ENCODE data around the gene CYP4X1. TPM values are rescaled to one million over a fixed set of nuclear protein-coding genes. Genes with fewer than 3 reads are reported as not detected.
"Not testable (repeated sequence)": the region's sequence is repeated elsewhere in the genome, so short reads cannot be mapped to it uniquely, and the experiment has no call there.

CYP4X1 gene
- total and polyA plus RNA-seq, 5 donors: 3.2 to 8.7 (median 4.1) TPM

DNA sequence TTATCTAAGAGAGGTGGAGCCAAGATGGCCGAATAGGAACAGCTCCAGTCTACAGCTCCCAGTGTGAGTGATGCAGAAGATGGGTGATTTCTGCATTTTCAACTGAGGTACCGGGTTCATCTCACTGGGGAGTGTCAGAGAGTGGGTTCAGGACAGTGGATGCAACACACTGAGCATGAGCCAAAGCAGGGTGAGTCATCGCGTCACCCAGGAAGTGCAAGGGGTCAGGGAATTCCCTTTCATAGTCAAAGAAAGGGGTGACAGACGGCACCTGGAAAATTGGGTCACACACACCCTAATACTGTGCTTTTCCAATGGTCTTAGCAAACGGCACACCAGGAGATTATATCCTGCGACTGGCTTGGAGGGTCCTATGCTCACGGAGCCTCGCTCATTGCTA, 17.0 kb upstream of the CYP4X1 start:
- H3K27me3 ChIP-seq (ENCODE audit: control insufficient read depth, insufficient read depth); H3K9me3 ChIP-seq (ENCODE audit: control insufficient read depth, low read length); H3K4me1 ChIP-seq (ENCODE audit: control insufficient read depth, insufficient read depth, low read length); ATAC-seq; H3K4me3 ChIP-seq (ENCODE audit: low read length); DNase-seq; intact Hi-C loops (cut with DNase I); H3K27ac ChIP-seq (ENCODE audit: low read length): not testable (repeated sequence)
- WGBS: 91% methylated on average over 9 of the region's 9 CpGs

DNA sequence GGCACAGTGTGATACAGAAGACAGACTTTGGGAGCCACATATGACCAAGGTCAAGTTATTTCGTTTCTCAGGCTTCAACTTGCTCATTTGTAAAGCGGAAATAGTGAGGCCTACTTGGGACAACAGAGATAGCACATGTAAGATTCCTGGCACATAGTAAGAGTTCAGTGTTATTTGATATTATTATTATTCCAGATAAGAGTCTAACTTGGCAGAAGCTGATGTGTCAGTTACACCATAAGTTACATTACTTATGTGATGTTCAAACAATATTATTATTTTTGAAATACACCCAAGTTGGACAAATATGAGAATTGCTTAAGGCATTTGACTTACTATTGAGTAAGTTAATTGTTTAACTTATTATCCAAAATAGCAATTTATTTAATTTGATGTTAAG, 10.2 kb upstream of the CYP4X1 start:
- no peak for DNase-seq
- peak; percentile 77 to 88 for ATAC-seq
- H3K27ac ChIP-seq (ENCODE audit: low read length): peak overlapping the region; percentile 45
- WGBS: 39% methylated on average over 2 of the region's 2 CpGs
- intact Hi-C loops (cut with DNase I): no loop called here
- H3K4me3 ChIP-seq (ENCODE audit: low read length): no peak overlapping the region
- no peaks in the 10 kb centered on the region for H3K27me3 ChIP-seq (ENCODE audit: control insufficient read depth, insufficient read depth)
- no peaks in the 10 kb centered on the region for H3K9me3 ChIP-seq (ENCODE audit: control insufficient read depth, low read length)
- H3K4me1 ChIP-seq (ENCODE audit: control insufficient read depth, insufficient read depth, low read length): no peaks in the 10 kb centered on the region

DNA sequence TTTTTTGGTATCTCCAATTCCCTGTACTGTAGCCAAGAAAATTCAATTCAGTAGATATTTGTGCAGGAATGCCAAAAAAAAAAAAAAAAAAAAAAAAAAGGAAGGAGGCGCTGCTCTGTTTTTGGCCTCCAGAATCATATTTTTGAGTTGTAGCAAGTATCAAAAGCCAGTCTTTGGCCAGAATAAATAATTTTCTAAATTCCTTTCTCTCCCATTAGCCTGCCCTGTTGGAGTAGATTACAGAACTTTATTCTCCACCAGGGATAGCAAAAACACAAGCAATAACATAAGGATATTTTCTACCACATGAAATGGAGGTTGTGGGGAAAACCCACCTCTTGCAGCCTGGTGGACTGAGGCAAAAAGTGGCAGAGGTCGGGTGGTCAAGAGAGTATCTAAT, 2.4 kb upstream of the CYP4X1 start:
- Histone ChIP-seq H3K4me3 (ENCODE audit: low read length) (no peak overlapping the region), H3K4me1 (ENCODE audit: control insufficient read depth, insufficient read depth, low read length) (no peaks in the 10 kb centered on the region), H3K9me3 (ENCODE audit: control insufficient read depth, low read length) (no peaks in the 10 kb centered on the region), H3K27me3 (ENCODE audit: control insufficient read depth, insufficient read depth) (no peaks in the 10 kb centered on the region), H3K27ac (ENCODE audit: low read length) (peak overlapping the region; percentile 14)
- 56% methylated on average over 2 of the region's 2 CpGs for WGBS
- DNase-seq: no peak
- ATAC-seq: peak; percentile 37 to 65
- intact Hi-C loops (cut with DNase I): no loop called here

DNA sequence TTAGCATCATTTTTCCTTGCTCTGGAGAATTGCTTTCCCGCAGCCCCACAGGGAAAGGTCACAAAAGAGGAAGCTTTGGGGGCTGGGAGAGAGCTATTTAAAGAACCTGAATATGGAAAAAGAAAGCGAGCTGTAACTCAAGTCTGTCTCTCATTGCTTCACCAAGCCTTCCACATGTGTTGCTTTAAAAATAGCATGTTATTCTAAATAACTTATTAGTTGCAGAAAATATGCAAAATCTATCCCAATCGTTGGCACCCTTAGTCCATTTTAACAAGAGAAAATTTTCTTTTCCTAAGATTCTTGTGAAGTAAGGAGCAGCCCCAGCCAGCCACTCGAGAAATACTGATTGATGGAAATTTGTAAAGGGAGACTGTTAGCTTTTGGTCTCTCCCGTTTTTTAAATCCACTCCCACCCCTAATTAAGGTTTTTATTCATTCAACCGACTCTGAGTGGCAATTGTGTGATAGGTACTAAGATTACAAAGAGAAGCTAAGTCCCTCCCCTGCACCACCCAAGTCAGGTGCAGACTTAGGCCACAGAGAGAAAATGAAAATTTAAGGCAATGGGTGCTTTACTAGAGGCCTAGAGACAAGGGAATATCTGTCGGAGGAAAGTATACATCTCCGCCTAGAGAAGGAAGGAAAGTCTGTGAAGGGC, 802 bp downstream of the CYP4X1 start:
- ATAC-seq: no peak
- H3K4me1 ChIP-seq (ENCODE audit: control insufficient read depth, insufficient read depth, low read length): no peaks in the 10 kb centered on the region
- intact Hi-C loops (cut with DNase I): no loop called here
- no peak for DNase-seq
- H3K4me3 ChIP-seq (ENCODE audit: low read length): peak overlapping the region; percentile 18
- WGBS: 25% methylated on average over 8 of the region's 8 CpGs
- H3K27ac ChIP-seq (ENCODE audit: low read length): no peak overlapping the region
- H3K27me3 ChIP-seq (ENCODE audit: control insufficient read depth, insufficient read depth): no peaks in the 10 kb centered on the region
- no peaks in the 10 kb centered on the region for H3K9me3 ChIP-seq (ENCODE audit: control insufficient read depth, low read length)

DNA sequence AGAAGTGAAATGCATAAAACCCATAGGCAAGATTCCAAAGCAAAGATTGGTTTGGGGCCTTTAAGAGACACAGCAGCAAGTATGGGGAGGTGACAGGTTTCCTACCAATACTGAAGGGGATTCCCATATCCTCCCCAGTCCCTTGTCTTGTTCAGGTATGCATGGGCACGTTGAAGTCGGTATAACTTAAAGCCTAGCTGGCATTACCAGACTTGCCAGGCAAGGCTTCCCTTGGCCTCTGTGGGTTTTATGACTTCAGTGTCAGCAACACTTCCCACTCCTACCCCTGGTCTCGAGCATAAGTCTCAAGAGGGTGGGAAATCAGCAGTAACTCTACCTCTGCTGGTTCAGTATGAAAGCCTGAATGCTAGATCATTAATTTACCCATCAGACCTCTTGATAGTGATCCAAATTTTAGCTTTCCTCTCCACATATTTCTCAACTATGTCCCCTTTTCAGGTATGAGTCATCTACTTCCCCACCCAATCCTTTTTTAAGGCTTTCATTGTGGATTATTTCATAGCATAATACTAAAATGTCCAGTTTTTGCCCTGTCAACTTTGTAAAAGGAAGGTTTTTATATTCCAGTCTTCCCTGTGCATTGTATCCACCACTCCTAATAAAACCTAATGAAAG, 6.8 kb downstream of the CYP4X1 start:
- ATAC-seq (peak; percentile 40 to 66), DNase-seq (no peak)
- H3K9me3 ChIP-seq (ENCODE audit: control insufficient read depth, low read length): no peaks in the 10 kb centered on the region
- H3K27ac ChIP-seq (ENCODE audit: low read length): peak overlapping the region; percentile 84
- peaks cover 8% of the 10 kb centered on the region for H3K4me1 ChIP-seq (ENCODE audit: control insufficient read depth, insufficient read depth, low read length)
- WGBS: 46% methylated on average over 3 of the region's 3 CpGs
- intact Hi-C loops (cut with DNase I): no loop called here
- H3K27me3 ChIP-seq (ENCODE audit: control insufficient read depth, insufficient read depth): no peaks in the 10 kb centered on the region
- no peak overlapping the region for H3K4me3 ChIP-seq (ENCODE audit: low read length)

DNA sequence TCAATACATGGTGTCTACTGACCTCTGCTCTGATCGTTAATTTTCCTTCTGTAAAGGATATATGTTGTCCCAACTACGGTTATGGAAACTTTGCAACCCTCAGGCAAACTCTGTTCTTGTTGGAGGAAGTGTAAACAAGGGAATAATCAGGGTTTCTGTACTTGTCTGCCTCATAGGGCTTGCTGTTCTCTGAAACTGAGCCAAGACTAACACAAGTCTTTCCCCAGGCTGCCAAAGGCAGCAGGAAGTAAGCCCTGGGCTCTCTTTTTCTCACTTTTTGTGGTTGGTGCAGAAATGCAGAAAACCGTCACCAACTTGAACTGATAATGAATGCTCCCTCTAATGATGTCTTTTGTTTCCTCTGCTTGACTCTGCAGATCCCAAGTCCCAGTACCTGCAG, 7.6 kb downstream of the CYP4X1 start:
- peak overlapping the region; percentile 84 for H3K27ac ChIP-seq (ENCODE audit: low read length)
- intact Hi-C loops (cut with DNase I): no loop called here
- H3K9me3 ChIP-seq (ENCODE audit: control insufficient read depth, low read length): no peaks in the 10 kb centered on the region
- no peak overlapping the region for H3K4me3 ChIP-seq (ENCODE audit: low read length)
- DNase-seq (peak in 2 of 3 donors; percentile 27 to 47), ATAC-seq (peak; percentile 93 to 95)
- WGBS: 16% methylated on average over 3 of the region's 3 CpGs
- no peaks in the 10 kb centered on the region for H3K27me3 ChIP-seq (ENCODE audit: control insufficient read depth, insufficient read depth)
- peaks cover 8% of the 10 kb centered on the region for H3K4me1 ChIP-seq (ENCODE audit: control insufficient read depth, insufficient read depth, low read length)

DNA sequence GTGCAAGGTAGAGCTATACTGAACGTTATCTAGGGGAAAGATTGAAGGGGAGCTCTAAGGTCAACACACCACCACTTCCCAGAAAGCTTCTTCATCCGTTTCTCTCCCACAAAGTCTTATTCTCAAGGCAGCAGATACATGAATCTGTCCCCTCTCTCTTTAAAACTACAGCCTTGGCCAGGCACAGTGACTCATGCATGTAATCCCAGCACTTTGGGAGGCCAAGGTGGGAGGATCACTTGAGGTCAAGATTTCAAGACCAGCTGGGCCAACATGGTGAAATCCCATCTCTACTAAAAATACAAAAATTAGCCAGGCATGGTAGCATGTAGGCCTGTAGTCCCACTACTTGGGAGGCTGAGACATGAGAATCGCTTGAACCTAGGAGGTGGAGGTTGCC, 8.1 kb downstream of the CYP4X1 start:
- Histone ChIP-seq H3K9me3 (ENCODE audit: control insufficient read depth, low read length) (no peaks in the 10 kb centered on the region), H3K4me3 (ENCODE audit: low read length) (no peak overlapping the region), H3K4me1 (ENCODE audit: control insufficient read depth, insufficient read depth, low read length) (peaks cover 8% of the 10 kb centered on the region), H3K27me3 (ENCODE audit: control insufficient read depth, insufficient read depth) (no peaks in the 10 kb centered on the region), H3K27ac (ENCODE audit: low read length) (peak overlapping the region; percentile 52)
- 54% methylated on average over 3 of the region's 3 CpGs for WGBS
- intact Hi-C loops (cut with DNase I): no loop called here
- DNase-seq (peak; percentile 33 to 63 (median 43)), ATAC-seq (peak; percentile 46 to 61)

DNA sequence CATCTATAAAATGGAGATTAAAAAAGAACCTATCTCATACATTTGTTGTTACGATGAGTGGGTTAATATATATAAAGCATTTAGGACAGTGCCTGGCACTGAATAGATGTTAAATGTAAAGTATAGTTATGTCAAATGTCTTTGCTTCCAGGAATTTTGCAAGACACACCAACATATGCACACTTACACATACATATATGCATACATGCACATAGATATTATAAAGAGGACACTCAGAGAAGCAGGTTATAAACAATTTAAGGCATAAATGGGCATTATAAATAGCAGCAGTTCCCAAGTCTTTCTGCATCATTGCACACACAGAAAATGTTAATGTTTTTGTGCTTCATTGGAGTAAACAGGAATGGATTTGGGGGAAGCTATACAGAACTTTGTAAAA, 13.3 kb downstream of the CYP4X1 start:
- ATAC-seq: no peak
- intact Hi-C loops (cut with DNase I): no loop called here

DNA sequence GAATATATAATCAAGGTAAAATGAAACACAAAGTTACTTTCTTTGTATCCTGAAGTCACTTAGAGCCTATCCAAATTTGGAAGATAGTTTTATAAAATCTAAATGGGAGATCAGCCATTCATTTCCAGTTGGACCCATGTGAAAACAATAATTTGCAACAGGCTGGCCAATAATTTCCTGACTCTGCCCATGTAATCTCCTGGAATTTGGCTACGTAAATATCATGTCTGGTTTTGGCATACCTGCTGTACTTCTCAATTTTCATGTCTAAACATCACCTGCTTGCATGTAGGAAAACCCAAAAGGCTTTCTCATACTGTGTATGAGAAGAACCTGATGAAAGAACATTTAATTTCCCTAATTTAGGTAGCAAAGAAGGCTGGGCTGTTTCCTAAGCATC, 35.9 kb downstream of the CYP4X1 start:
- DNase-seq: no peak
- H3K27me3 ChIP-seq (ENCODE audit: control insufficient read depth, insufficient read depth): no peaks in the 10 kb centered on the region
- 78% methylated on average over 1 of the region's 1 CpG for WGBS
- no peak for ATAC-seq
- H3K9me3 ChIP-seq (ENCODE audit: control insufficient read depth, low read length): no peaks in the 10 kb centered on the region
- intact Hi-C loops (cut with DNase I): no loop called here
- H3K4me3 ChIP-seq (ENCODE audit: low read length): no peak overlapping the region
- no peak overlapping the region for H3K27ac ChIP-seq (ENCODE audit: low read length)
- no peaks in the 10 kb centered on the region for H3K4me1 ChIP-seq (ENCODE audit: control insufficient read depth, insufficient read depth, low read length)

More for the DNA sequence above, 13.3 kb downstream of the CYP4X1 start:
- no peak overlapping the region for H3K27ac ChIP-seq (ENCODE audit: low read length)
- no peak for DNase-seq
- no peaks in the 10 kb centered on the region for H3K9me3 ChIP-seq (ENCODE audit: control insufficient read depth, low read length)
- 88% methylated on average over 1 of the region's 1 CpG for WGBS
- H3K27me3 ChIP-seq (ENCODE audit: control insufficient read depth, insufficient read depth): no peaks in the 10 kb centered on the region
- no peaks in the 10 kb centered on the region for H3K4me1 ChIP-seq (ENCODE audit: control insufficient read depth, insufficient read depth, low read length)
- no peak overlapping the region for H3K4me3 ChIP-seq (ENCODE audit: low read length)

DNA sequence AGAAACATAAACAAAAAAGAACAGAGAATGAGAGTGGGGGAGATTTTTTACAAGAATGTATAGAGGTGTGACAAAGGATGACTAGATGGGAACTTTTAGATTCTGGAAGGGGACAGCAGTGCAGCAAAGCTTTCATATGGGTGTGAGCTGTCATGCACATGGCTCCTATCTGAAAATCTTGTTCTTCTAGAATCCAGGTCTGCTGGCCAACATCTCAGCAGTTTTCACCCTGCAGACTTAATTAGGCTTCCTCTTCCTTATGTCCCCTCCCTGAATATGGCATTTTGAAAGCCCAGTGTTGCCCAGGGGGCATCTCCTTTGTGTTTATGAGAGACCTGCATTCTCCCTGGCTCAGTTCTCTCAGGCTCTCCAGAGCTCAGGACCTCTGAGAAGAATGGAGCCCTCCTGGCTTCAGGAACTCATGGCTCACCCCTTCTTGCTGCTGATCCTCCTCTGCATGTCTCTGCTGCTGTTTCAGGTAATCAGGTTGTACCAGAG, 43.7 kb downstream of the CYP4X1 start, which contains the start of gene CYP4Z1:
Gene CYP4Z1 (plus strand): TSS at position 135 of the 498 bp plus-strand sequence. CDS start 260 bp downstream, at position 395.
- Histone ChIP-seq H3K27me3 (ENCODE audit: control insufficient read depth, insufficient read depth) (no peaks in the 10 kb centered on the region), H3K27ac (ENCODE audit: low read length) (no peak within 1 kb of the TSS), H3K4me1 (ENCODE audit: control insufficient read depth, insufficient read depth, low read length) (no peaks in the 10 kb centered on the region), H3K9me3 (ENCODE audit: control insufficient read depth, low read length) (no peaks in the 10 kb centered on the region), H3K4me3 (ENCODE audit: low read length) (no peak within 1 kb of the TSS)
- DNase-seq: no peak
- intact Hi-C loops (cut with DNase I): no loop called here
- ATAC-seq: no peak

DNA sequence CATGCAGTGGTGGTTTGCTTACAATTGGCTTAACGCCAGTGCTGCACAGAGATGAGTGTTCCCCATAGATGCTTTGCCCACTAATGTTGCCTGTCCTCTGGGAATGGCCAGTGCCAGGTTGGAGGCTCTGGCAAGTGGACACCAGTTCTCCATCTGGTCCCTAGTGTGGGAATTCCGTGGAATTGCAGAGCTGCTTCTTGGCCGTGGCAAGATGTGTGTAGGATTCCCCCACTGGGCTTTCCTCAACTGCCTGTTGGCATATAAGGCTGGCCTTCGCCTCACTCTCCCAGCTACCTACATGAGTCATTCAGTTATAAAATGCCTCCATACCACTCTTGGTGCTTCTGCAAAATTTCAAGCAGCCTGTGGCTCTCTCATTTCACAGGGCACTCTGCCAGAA, 45.6 kb downstream of the CYP4X1 start:
- H3K4me3 ChIP-seq (ENCODE audit: low read length); H3K27ac ChIP-seq (ENCODE audit: low read length); intact Hi-C loops (cut with DNase I); H3K9me3 ChIP-seq (ENCODE audit: control insufficient read depth, low read length); H3K27me3 ChIP-seq (ENCODE audit: control insufficient read depth, insufficient read depth); H3K4me1 ChIP-seq (ENCODE audit: control insufficient read depth, insufficient read depth, low read length); ATAC-seq: not testable (repeated sequence)
- WGBS: 71% methylated on average over 4 of the region's 4 CpGs
- peak in 2 of 3 donors; percentile 9 to 49 for DNase-seq
